HuH-7.5 (cell line): ENCODE measurements around the gene MIPOL1.
"Not testable (repeated sequence)": the region's sequence is repeated elsewhere in the genome, so short reads cannot be mapped to it uniquely, and the experiment has no call there.

Experiments used
- DNase-seq: peaks from one replicate; pipeline ENCODE4 v3.0.0; 2011; ENCODE audit warnings: low spot score

The MIPOL1 gene

DNA sequence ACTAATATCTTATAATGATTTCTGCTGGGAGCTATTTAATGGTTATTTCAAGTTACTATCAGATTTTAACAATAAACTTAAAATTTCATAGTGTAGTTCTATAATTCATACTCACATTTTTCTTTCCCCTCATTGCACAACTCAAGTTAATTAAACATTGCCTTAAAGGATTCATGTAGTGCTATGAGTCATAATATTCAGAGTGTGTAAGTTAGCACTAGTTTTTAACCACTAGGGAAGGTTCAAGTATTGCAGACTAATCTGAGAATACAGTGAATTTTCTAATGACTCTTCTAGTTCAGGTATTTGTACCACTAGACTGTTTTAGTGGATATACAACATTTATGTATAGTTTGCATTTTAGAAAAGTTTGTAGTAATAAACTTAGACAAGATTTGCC is 347.4 kb downstream of the MIPOL1 start:
- DNase-seq, result no peak

DNA sequence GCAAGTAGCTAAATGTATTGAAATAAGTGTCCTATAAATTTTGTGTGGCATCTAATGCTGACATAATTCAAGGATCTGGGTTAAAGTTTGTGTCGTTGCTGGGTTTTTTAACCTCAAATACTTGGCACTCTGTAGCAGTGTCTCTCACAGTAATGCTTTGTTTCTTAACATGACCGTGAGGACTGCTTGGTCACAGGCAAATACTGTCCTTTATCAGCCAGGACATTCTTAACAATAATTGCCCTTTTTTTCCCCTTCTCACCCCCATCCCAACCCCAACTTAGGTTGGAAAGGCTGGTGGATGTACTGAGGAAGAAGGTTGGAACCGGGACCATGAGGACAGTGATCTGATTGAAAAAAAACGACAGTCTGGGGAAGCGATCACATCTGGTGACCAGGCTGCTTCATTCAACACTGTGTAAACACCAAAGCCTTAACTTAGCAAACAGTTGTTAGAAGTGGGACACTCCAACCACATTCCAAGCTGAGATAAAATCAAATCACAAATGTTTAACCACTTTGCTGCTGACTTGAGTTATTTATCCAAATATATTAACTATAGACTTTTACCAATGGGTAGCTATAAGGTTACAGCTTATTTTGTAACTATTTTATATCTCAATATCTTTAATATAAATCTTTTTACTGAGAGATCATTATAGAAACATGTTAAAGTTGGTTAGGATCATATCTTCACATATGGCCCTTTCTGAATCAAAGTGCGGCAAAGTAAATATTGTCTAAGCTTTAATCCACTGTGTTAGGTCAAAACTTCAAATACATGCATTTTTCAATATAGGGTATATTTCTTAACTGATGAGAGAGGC is 349.1 kb downstream of the MIPOL1 start:
- peak; percentile 28 for DNase-seq

DNA sequence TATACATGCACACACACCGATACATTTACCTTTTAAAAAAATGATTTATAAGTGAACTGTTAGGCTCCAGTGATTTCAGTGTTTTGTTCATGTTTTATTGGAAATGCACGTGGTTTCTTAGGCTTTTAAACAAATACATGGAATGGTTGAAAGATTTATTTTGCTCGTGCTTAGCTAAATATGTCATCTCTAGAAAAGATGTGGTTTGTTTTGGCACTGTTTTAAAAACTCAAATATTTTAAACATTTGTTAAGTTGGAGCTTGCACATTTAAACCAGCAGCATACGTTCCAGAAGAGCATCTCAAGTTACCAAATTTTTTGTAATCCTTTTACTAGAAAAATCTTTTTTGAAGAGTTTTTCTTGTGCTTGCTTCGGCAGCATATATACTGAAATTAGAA is 352.8 kb downstream of the MIPOL1 start:
- no peak for DNase-seq

DNA sequence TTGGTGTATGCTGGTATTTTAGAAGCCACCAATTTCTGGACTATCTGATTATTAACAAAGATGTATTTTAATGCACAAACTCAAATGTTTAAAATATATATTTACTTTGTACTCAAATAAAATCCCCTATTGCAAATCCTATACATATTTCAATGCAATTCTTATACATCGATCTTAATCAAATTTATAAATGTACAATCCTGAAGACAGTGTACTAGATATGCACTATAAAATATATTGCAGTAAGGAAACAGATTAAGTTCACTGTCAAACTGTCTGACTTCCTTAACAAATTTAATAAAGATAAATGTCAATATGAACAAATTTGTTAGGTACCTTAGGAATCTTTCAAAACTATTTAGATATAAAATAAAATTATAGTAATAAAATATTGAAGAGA is 353.4 kb downstream of the MIPOL1 start:
- no peak for DNase-seq

DNA sequence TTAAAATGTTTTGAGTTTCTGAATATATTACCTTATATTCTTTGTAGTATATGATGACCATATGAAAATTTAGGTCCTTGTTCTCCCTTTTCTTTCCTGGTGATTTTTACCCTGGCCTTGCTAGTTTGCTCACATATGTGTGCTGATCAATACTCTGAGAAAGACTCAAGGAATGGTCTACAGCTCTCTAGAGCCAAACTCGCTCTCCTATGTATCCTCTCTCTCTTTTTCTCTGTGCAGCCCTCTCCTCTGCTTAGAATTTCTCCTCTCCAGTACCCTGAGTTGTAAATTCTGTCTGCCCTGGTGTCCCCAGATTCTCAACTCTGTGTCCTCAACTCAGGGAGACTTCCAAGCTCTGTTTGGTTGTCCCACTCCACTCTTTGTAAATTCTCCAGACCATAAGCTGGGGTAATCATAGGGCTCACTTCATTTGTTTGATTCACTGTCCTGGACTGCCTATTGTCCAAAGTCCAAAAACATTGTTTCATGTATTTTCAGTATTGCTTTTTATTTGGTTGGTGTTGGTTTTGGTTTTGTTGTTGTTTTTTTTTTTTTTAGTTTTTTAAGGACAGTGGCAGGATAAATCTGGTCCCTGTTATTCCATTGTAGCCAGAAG is 356.3 kb downstream of the MIPOL1 start:
- no peak for DNase-seq

DNA sequence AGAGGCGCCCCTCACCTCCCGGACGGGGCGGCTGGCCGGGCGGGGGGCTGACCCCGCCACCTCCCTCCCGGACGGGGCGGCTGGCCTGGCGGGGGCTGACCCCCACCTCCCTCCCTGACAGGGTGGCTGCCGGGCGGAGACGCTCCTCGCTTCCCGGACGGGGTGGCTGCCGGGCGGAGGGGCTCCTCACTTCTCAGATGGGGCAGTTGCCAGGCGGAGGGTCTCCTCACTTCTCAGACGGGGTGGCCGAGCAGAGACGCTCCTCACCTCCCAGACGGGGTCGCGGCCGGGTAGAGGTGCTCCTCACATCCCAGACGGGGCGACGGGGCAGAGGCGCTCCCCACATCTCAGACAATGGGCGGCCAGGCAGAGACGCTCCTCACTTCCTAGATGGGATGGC is 357.9 kb downstream of the MIPOL1 start:
- DNase-seq, result not testable (repeated sequence)

DNA sequence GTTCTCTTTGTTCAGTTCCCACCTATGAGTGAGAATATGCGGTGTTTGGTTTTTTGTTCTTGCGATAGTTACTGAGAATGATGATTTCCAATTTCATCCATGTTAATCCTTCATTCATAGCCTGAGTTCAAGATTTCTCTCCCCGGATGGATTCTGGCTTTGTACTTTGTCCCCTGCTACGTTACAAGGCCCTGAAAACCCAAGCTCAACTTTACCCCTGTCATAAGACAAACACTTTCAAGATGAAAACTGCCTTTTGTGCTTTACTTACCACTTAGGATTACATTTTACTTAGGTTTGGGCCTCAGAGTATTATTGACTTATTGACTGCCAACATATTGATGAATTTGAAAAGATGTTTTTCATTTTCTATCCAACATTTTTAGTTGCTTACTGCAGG is 361.0 kb downstream of the MIPOL1 start:
- no peak for DNase-seq

DNA sequence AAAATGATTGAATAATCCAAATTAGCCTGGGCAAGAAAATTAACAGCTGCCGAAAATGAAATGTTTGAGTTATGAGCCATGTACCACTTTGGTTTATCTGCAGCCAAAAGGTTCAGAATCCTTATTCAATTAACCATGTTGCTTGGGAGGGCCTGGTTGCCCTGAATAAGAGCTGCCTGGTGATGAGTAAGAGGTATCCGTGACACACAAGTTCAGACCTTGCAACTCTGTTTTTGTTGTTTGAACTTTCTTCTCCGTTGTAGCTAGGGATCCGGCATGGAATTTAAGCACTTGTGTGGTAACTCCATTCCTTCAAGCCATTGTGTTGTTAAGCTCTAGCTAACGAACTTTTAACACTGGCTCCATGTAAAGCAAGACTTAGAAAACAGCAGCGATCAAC is 361.6 kb downstream of the MIPOL1 start:
- no peak for DNase-seq

DNA sequence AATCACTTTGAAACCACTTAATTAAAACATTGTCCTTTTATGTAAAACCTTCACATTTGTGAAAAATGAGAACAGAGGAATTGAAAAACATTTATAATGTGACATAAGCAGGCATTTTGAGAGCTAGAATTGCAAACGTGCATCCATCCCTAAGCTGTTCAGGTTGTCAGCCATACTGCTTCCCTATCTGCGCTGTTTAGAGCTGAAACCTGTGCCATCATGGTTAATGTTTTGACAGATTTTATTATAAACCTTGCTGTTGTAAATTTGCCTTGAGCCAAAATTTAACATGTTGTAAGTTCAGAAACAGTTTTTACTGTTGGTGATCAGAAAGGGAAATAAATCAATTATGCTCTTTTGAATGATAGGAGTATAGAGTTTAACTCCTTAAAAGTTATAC is 365.5 kb downstream of the MIPOL1 start:
- DNase-seq, result no peak

DNA sequence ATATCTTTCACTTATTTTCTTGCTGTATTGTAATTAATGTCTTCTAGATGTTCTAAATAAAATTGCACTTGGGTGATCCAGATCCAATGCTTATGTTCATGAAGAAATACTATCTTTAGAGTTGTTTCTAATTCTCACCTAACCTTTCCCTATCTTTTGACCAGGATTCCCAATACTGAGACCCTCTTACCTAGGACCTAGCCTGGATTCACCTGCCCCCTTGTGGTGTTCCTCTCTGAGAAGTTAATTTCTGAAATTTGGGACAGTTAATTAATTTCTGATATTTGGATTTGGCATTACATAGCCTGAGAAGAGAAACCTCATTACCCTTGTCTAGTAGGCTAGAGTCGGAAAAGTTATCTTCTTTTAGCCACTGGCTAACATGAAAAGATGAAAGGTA is 367.8 kb downstream of the MIPOL1 start:
- DNase-seq, result no peak

DNA sequence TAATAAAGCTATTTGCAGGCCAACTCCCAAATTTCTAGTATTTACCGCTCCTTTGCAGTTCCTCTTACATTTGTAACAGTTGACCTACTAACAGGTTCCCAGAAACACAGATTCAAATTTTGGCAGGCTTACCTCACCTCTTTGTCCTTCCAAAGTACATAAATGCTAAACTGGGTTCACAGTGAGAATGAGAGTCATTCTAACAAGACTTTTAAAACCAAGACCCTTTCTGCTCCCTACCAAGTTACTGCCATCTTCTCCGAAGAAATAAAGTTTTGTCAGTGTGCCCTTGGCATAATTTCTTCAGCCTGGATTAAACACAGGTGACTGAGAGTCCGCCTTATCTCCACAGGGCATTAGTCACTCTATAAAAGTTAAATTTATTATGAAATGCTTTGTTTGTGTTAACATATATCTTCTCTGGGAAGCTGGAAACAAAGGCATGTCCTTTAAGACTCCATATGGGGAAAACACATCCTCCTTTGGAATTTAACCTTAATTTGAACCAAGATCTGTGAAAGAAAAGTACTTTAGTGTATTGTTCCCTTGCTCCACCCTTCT is 369.2 kb downstream of the MIPOL1 start:
- no peak for DNase-seq

DNA sequence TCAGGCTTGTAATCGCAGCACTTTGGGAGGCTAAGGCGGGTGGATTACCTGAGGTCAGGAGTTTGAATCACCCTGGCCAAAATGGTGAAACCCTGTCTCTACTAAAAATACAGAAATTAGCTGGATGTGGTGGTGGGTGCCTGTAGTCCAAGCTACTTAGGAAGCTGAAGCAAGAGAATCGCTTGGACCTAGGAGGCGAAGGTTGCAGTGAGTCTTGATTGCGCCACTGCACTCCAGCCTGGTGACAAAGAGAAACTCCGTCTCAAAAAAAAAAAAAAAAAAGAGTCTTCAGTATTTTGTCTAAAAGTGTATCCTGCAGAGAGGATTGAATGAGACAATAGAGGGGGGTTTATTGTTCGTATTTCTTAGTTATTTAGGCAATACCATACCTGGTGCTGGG is 372.0 kb downstream of the MIPOL1 start:
- DNase-seq, result no peak

DNA sequence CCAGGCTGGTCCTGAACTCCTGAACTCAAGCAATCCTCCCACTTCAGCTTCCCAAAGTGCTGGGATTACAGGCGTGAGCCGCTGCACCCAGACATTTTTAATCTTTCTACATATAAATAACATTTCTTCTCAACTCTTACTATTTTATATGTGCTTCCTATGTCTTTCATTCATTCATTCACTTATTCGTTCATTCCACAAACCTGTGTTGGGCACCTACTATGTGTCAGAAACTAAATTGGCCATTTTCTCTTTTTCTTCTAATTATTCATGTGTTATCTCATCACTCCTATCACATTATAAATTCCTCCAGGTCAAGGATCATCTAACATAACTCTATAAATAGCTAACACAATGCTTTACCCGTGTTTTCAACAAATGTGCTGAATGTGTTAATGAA is 373.7 kb downstream of the MIPOL1 start:
- no peak for DNase-seq

DNA sequence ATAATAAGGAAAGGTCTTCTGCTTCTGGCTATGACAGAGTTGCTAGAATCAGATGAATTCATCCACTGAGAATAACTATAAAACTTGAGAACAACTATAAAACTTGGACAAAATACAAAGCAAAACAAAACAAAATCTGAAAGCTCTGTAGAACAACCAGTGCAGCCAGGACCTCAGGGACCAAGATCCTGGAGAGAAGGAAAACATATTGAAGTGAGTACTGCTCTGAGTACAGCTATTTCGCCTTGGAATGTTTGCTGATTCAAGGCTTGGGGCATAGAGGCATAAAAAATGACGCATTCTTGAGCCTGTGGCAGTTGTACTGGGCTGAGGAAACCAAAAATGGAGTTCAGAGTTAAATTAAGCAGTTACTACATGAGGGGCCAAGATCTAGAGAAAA is 375.6 kb downstream of the MIPOL1 start:
- DNase-seq, result no peak

DNA sequence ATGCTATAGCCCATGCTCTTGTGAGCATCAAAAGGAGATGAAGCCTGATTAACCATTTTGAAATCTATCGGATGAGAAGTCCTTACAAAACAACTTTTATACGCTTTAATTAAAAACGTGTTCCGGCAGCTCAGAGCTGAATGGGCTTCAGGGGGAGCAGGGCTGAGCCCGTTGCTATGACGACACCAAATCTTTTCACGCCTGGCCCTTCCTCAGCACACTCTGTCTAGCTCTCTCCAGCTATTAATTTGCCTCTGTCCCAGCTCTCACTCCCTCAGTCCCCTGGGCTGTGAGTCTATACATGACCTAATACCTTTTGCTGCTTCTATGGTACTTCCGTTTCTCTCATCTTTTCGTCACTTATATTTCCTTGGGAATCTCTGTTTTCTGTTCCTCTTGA is 381.5 kb downstream of the MIPOL1 start:
- no peak for DNase-seq

DNA sequence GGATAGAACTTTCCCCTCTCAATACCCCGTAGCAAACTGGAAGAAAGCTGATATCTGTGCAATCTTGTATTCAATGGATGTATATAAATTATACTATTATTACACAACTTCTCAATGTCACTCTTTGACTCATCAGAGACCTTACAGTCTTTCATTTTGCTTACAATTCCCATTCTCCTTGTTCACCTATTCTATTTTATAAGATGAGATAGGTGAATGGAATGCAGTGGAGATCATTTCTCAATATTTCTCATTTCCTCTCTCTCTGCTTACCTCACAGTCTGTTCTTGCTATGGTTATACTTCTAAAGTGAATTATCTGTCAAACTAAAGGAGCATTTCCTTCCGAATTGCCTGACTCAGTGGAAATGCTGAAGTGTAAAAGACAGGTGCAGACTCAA is 382.4 kb downstream of the MIPOL1 start:
- DNase-seq, result no peak

DNA sequence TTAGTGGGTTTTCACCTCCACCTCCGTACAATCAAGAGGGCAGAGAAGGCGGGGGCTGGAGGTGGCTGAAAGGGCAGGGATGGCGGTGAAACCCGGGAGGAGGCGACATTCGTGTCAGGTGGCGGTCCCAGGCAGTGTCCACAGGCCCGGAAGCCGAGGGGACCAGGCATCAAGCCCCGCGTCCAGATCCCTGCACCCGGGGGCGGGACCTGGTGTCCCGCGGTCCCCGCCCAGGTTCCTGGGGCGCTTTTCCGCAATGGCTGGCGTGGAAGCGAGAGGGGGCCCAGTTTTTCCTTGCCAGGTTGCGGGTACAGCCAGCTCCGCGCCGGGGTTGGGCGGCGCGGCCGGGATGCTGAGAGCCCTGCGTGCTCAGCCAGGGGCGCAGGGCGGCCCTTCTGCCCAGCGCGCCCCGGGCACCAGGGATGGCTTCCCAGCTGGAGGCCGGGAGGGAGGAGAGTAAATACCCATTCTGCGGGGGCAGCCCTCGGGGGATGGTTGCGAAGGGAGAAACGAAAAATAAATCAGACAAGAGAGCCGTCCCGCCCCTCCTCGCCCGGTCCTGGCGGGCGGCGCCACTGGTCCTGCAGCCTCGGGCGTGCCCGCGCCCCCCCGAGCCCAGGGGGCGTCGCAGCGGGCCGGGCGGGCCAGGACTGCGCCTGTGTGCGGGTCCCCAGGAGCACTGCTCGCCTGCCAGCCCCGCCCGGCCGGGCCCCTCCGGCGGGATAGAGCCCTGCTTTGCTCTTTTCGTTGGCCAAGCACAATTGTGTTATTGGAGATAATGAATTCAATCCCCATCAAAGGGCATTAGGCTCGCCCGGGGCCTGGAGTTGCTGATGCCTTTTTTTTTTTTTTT is 385.8 kb downstream of the MIPOL1 start:
- no peak for DNase-seq

DNA sequence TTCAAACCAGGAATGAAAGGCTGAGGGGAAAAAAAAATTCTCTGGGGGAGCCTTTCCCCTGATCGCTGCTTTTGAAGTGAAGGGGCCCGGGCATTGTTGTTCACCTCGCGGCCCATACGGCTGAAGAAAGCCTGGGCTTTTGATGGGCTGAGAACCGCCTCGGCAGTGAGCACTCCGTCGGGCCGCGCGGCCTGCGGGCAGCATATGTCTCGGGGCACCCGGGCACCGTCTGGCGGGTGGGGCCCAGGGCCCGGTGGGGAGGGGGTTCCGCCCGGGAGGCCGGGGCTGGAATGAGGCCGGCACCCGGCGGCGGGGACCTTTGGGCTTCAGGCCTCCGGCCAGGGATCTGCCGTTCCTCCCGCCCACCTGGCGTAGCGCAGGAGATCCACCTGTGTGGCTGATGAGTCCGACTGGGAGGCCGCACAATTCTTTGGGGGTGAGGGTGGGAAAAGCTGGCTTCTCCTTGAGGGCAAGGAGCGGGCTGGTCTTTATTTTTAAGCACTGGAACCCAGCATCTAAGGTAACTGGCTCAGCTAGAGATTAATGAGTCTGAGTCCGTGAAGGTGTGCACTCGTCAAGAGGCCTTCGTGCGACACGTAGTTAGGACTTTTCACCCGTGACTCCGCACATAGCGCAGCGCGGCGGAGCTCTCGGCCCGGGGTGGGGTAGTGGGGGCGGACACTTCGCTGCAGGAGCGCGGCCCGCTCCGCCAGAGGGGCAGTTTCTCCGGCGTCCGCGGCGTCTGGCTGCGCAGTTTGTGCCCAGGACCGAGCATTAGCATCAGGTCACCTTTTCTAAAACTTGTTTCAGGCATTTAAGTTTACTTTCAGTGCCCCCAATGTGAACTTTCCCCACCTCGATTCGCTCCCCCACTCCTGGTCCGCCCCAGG is 386.7 kb downstream of the MIPOL1 start:
- DNase-seq, result no peak

DNA sequence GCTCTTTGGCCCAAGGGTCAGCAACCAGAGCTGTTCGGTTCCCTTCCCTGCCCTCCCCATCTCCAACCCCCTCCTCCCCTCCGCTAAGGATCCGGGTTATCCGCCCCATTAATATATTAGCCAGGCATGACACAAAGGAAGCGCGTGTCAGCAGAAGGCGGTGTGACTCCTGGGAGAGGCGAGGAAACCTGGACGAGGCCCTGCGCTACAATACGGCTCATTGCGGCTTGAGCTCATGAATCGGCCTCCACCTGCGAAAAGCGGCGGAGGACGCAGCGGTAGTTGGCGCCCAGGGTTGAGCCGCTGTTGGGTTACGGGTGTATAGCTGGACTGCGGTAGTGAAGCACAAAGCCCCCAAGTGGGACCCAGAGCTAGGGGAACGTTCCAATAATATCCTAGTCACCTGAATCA is 387.4 kb downstream of the MIPOL1 start:
- DNase-seq, result no peak

DNA sequence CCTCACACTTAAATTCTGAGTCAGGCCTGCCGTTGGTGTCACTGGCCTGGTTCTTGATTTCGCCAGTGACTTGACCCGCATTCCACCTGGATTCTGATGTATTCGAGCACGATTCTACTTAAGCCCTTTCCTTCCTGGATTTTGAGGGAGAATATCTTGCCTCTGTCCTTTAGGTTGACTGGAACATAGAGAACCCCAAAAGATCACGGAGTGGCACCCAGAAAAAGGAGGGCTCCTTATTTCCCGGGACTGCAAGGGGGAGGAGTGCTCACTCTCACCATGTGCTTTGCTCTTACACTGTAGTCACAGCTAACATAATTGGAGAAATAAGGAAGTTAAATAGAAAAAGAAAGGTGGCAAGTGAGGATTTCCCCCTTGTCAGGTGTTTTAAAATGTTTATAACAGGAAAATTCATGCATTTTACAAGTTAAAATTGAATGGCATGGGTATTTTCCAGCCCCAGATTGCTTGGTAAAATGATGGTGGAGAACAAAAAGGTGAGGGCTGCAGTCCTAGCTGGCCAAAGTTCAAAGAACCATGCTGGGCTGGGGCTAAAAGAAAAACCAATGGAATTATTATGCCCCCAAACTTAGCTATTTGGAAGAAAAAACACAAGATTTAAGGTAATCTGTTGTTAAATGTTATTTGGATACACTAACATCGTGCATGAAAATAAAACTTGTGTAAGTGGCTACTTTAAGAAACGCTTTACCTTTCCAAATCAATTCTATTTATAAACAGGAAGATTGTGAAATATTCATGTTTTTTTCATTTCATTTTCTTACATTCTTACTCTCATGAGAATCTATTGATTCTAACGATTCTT is 388.4 kb downstream of the MIPOL1 start:
- no peak for DNase-seq

DNA sequence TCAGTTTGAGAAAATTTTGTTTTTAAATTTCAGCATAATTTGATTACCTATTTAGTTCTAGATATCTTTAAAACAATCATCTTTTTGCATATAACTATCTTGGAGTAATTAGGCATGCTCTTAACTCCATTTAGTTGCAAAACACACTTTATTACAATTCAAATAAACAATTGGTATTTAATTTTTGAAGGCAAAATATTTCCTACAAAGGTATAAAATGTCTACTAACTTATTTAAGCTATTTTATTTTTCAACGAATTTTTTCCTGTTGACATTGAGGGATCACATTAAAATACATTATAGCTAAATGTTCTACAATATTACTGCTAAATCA is 389.0 kb downstream of the MIPOL1 start:
- no peak for DNase-seq
